HG03521 (cell line): Measurements from ENCODE around the gene PRKD1.
A peak's percentile ranks its signal among the peaks of the same experiment; 100 is the strongest.

Experiments used
- ATAC-seq: cut with Tn5 transposase; IDR thresholded peaks from one replicate; pipeline ENCODE4 v1.9.1; 2021; ENCODE audit warnings: mild to moderate bottlenecking, moderate library complexity; ENCODE audit not compliant: unreplicated experiment

PRKD1 gene

DNA sequence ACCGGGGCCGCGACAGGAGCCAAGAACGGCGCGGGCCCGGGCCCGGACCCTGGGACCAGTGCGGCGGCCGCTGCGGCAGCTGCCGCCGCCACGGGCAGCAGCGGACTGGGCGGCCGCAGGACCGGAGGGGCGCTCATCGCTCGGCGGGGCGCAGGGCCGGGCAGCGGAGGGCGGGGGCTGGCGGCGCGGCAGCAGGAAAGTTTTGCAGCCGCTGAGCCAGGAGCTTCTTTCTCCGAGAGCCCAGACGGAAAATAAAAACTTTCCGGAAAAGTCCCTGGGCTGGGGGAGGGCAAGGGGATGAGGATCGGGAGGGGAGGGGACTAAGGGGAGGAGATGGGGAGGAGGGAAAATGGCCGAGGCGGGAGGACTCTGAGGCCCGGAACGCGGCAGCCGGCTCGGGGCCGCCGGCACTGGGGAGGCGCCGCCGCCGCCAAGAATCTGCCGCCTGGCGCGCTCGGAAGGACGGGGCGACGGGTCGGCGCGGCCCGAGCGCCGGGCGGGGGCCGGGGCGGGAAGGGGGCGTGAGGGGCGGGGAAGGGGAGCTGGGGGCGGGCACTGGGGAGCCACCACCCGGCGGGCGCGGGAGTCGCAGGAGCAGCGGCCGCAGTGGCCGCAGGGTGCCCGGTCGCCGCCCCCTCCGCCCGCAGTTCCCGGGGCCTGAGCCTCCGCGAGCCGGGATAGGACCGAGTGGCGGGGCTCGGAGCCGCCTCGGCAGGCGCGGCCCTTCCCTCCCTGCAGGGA lies at the start of gene PRKD1:
Gene PRKD1, minus strand, starts transcription at position 472 of the 741 bp plus-strand sequence.
- peak; percentile 46 for ATAC-seq

DNA sequence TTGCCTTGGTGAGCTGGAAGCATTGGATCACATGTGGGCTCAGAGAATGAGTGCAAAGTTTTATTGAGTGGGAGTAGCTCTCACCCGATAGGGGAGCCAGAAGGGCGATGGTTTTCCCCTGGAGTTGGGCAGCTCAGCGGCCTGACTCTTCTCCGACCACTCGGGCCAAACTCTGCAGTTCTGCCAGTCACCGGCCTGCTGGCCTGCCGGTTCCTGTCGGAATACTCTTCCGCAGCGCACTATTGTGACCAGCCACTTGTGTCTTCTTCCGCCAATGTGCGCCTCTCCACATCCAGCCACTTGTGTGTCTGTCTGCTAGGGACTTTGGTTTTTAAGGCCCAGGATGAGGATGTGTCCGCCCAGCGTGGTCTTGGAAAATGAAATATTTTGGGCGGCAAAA lies 43.5 kb upstream of the PRKD1 start:
- no peak for ATAC-seq

DNA sequence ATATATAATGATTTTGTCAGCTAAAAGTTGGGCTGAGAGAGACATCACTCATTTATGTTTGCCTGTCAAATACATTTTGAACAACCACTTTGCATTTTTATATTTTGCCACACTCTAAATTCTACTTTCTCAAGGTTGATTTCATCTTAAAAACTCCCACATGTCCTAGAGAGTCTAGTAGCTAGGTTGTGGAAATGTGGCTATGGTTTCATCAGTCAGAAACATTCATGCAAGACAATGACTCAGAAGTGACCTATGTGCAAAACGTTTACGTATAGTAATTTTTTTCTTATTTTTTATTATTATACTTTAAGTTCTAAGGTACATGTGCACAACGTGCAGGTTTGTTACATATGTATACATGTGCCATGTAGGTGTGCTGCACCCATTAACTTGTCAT lies 27.4 kb upstream of the PRKD1 start:
- ATAC-seq = no peak

DNA sequence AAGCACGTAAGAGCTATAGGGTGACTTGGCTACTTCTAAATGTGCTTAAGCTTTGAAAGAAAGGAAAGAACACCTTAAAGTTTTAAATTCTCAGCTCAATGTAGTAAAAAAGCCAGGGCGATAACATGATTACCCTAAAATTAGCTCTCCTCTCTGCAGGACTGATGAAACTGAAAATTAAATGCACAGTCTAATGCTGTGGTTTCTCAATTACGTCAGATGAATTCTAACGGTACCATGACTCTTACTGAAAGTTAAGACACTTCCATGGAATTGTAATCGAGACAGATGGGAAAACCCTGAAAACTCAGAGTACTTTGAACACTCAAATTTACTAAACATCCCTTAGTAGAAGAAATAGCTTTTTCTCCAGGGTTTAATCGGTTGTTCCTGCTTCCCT lies 25.9 kb upstream of the PRKD1 start:
- ATAC-seq = no peak

DNA sequence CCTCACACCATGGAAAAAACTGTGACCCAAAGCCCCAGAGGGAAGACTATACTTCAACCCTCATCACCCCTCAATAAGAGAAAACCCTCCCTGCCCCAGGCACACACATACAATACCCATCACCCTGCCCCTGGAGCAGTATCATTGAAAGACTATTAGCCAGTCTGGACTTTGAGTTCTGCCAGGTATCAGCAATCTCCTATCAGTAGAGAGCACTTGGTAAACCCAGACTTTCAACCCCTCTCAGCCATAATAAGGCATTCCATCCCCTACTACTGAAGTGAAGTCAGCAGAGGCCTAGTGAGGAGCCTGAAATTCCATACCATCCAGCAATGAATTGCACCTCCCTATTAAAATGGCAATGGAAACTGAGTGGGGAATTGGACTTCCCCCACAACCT lies 16.4 kb upstream of the PRKD1 start:
- no peak for ATAC-seq

DNA sequence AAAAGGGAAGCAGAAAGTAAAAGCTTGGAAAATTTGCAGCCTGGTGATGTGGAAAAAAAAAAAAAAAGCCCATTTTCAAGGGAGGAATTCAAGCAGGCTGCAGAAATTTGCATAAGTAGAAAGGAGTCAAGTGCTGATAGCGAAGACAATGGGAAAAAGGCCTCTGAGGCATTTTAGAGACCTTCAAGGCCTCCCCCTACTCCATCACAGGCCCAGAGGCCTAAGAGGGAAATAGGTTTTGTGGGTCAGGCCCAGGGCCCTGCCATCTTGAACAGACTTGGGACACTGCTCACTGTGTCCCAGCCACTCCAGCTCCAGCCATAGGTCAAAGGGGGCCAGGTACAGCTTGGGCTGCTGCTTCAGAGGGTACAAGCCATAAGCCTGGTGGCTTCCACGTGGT lies 13.8 kb upstream of the PRKD1 start:
- ATAC-seq = no peak

DNA sequence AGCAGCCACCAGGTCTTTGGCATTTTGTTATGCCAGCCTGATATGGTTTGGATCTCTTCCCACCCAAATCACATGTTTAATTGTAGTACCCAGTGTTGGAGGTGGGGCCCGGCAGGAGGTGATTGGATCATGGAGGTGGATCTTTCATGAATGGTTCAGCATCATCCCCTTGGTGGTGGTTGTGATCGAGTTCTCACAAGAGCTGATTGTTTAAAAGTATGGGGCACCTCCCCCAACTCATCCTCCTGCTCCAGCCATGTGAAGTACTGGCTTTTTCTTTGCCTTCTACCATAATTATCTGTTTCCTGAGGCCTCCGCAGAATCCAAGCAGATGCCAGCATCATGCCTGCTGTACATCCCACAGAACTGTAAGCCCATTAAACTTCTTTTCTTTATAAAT lies 12.8 kb upstream of the PRKD1 start:
- no peak for ATAC-seq

DNA sequence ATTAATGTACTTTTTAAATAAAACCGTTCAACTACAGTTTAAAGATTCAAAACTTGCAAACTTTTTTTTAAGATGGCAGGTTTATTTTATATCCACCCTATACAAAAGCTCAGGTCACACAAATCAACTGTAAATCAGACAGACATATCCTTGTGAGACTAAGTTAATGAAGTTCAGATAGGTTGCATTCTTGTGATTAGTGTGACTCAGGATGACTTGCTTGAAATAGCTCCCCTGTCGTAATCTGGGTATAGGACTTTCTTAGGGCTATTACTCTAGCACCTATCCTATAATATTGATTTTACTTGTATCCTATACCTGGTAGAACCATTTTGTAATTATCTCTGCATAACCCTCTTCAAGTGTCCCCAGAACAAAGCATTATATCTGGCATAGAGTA lies 9.5 kb upstream of the PRKD1 start:
- ATAC-seq = no peak

DNA sequence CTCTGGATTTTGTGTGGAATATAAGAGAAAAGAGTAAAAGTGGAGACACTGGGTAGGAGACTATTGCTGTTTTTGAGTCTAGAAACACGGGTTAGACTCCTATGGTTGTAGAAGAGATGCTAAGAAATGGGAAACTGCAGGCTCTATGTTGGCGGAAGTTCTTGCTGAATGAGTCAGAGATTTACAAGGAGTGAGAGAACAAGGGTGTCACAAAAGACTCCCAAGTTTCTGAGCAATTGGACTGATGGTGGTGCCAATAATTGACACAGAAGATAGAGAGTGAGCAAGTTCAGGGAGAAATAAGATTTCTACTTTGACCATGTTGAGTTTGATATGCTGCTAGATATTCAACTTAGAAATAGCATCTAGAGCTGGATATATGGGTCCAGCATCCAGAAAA lies 2.6 kb upstream of the PRKD1 start:
- no peak for ATAC-seq

DNA sequence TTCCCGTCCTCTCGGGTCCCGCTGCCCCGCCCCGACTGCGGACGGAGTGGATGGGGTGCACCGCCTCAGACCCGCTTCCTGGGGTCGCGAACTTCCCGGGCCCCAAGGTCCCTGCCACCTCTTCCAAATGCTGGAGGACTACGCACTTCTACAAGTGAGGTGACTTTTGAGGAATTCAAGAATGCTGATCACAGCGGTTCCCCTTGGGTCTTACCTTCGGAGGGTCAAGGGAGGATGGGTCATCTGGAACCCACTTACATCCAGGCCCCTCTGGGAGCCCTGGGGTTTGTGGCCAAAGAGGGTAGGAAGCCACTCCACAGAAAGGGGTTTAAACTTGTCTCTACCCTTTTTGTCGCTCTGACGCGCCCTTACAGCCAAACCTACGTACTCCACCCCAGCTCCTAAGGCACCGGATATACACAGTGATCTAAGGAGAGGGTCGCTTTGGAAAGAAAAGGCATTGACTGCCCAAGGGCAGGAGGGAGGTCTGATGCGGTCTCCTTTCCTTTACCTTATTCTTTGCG lies 532 bp upstream of the PRKD1 start:
- no peak for ATAC-seq

DNA sequence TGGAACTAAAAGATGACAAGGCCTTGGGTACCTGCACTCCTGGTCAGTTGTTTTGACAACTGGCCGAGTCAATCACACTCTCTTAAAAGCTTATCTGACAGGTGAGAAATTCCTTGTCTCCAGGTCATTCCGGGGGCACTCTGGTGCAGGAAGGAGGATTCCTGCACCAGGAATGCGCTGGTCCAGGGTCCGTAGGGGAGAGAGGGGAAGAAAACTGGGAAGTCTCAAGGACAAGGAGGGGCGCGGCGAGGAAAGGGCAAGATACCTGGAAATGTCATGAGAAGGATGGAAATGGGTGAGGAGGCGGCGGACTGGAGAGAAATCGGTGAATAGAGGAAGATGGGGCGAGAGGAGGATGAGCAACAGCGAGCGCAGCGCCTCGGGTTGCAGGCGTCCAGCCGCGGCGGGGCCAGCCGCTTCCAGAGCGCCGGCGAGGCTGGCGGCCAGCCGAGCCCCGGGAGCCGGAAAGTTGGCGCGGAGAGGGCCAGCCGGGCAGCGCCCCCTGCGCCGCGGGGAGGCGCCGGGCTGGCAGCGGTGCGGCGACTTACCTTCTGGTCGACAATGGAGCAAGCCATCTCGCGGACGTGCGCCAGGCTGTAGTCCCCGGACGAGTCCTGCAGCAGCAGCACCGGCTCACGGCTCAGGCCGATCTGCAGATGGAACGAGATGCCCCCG lies 809 bp downstream of the PRKD1 start:
- peak; percentile 38 for ATAC-seq

DNA sequence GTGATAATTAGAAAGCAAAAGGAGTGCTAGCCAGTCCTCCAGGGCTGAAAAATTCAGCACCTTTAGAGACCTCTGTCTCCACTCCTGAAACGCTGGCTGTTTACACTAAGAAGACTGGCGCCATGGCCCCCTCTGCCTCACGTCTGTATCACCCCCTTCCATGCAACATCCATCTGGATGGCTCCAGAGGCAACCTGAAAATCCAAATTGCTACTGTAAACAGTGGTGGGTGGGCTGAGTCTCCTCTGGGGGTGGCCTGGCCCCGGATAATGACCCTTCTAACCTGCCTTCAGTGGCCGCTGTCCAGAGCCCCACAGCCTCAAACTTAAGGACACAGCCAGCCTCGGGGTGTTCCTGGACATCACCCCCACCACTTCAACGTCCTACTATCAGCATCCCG lies 1.4 kb downstream of the PRKD1 start:
- ATAC-seq = no peak

DNA sequence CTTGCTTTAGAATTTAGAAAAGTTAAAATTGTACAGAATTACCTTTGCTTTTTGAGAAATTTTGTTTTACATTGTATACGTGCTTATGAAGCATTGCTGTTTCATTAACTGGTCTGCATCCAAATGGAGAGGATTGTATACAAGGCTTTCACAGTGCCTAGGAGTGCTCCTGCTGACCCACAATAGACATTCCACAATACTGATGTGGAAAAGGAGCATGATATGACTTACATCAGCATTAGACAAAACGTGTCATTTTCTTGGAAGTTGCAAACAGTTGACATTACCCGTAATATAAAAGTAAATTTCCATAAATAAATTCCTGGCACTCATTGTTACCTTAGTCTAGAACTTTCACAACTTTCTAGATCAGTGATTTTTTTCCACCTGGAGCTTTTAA lies 1.9 kb downstream of the PRKD1 start:
- ATAC-seq = no peak

DNA sequence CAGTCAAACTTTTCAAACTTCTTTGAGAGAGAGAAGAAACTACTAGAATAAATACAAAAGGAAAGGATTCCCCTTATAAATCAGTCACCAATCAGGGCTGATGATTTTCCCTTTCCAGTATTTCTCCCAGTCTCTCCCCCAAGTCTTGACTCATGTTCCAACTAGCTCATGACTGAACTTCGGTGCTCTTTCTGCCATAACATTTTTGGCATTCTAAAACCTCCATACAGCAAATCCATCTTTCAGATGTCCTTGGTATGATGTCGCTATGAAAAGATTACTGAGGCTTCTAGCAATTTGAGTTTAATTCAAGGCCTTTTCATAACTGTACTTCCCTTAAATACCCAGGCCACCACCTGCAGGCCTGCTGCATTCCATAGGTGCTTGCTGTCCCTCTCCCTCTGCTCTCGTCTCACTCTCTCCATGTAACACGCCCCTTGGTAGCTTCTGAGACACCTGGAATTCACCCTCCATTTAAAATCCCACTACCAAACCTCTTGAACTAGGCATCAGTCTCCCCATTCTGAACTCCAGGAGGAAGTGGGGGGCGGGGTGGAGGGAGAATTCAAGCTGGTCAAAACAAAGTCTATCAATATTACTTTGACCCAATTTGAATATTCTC lies 2.4 kb downstream of the PRKD1 start:
- no peak for ATAC-seq

DNA sequence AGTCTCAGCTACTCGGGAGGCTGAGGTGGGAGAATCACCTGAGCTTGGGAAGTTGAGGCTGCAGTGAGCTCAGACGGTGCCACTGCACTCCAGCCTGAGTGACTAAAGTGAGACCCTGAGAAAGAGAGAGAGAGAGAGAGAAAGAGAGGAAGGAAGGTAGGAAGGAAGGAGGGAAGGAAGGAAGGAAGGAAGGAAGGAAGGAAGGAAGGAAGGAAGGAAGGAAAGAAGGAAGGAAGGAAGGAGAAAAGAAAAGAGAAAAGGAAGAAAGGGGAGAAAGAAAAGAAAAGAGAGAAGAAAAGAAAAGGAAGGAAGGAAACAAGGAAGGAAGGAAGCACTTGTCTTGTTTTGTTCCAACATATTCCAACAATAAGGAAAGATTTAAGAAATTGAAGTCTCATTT lies 7.8 kb downstream of the PRKD1 start:
- no peak for ATAC-seq

DNA sequence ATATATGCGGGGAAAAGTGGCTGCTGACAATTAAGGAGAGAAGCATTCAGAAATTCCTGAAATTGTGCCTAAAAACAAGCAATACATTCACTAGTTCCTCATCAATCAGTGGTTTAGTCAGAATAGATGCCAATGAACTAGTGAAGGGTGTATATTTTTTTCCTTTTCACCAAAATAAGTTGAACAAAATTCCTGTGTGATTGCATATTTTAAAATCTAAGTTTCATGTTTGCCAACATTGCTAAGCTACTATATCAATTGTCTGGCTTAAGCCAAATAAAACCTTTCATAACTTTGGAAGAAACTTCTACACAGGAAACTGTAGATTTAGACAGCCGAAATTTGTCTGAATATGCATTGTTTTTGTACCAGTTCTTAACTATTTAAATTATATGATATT lies 8.7 kb downstream of the PRKD1 start:
- no peak for ATAC-seq

DNA sequence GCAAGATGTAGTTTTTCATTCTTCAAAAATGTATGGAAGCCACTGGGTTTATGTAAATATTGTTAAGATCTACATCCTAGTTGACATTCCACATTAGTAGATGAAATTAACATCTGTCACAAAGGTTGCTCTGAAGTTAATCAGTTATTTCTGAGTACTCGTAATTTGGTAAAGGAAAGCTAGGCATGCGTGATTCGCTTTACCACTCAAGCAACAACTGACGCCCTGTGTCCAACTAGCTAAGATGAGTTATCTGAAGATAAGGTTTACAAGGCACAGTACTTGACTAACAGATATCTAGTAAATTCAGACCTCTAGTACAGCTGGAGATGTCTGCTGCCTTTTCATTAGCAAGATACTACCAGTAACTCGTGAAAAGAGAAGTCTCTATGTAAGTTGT lies 14.1 kb downstream of the PRKD1 start:
- no peak for ATAC-seq

DNA sequence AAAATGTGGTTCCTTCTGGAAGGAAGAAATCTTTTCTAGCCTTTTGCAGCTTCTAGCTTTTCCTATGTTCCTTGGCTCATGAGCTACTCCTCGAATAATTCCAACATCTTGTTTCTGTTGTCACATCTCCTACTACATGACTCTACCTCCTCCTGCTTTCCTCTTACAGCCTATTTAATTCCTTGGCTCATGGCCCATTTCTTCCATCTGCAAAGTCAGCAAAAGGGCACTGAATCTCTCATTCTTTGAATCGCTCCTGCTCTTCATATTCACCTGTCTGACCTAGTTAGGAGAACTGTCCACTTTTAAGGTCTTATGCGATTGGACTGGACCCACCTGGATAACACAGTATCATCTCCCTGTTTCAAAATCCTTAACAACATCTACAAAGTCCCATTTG lies 15.8 kb downstream of the PRKD1 start:
- ATAC-seq = no peak

DNA sequence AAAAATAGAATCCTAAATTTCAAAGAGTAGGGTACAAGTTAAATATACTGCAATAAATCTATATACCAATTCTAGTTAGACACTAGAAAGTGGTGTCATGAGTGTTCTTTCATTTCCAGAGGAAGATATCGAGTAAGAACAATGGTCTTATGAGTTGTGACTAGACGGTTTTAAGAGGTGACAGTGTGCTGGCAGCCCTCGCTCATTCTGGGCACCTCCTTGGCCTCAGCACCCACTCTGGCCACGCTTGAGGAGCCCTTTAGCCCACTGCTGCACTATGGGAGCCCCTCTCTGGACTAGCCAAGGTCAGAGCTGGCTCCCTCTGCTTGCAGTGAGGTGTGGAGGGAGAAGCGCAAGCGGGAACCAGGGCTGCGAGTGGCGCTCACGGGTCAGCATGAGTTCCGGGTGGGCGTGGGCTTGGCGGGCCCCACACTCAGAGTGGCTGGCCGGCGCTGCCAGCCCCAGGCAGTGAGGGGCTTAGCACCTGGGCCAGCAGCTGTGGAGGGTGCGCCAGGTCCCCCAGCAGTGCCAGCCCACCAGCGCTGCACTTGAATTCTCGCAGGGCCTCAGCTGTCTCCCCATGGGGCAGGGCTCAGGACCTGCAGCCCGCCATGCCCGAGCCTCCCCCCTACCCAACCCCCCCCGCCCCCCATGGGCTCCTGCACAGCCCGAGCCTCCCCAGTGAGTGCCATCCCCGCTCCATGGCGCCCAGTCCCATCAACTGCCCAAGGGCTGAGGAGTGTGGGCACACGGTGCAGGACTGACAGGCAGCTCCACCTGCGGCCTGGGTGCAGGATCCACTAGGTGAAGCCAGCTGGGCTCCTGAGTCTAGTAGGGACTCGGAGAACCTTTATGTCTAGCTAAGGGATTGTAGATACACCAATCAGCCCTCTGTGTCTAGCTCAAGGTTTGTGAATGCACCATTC lies 18.7 kb downstream of the PRKD1 start:
- no peak for ATAC-seq

DNA sequence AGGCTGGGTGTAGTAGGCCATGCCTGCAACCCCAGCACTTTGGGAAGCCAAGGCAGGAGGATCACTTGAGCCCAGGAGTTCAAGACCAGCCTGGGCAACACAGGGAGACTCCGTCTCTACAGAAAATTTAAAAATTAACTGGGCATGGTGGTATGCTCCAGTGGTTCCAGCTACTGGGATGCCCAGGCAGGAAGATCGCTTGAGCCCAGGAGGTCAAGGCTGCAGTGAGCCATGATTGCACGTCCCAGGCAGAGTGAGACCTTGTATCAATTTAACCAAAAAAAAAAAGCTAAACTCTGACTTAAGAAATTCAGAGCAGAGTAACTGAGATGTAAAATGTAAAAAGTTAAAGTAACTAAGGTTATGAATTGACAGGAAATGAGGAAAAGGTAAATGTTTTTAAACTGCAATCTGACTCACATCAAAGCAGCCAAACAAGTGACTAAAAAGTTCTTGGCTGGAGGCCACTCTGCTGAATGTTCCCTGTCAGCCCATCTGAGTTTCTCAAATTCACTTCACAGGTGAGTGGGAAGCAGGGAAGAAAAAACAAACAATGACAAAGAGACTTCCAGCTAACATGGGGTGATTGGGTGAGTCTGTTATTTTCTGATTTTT lies 21.3 kb downstream of the PRKD1 start:
- ATAC-seq = no peak

DNA sequence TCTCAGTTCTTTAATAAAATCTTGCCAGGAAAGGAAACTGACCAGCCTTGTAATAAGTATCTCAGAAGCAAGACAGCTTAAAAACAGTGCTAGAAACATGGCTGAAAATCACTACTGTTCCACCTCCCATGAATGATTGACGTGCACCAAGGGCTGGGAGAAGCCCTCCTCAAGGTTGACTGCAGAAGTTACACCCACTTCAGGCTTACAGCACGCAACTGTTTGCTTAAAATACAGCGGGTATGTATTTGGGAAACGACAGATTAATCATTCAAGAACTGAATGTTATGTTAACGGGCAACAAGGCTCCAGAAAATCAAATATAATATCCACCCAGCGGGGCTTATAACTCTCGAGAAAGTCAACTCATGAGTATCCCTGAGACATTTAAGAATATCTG lies 22.1 kb downstream of the PRKD1 start:
- no peak for ATAC-seq
